Upper lobe of left lung (tissue), 4 donors: Measurements from ENCODE around the gene ZKSCAN5.

ENCODE experiments used
- CTCF ChIP-seq, 6 experiments: fragments of 450-650 bp in 4 of 6; fragments of 200-600 bp in 2 of 6; sonication (generic) in 2 of 6; IDR thresholded peaks; one replicate each; pipeline ENCODE4 v1.5.1; 2016 to 2019; ENCODE audit warnings: antibody characterized with exemption in 6 of 6
- EP300 ChIP-seq, 4 donors: sonication (generic); formaldehyde crosslinking; IDR thresholded peaks; one replicate each; pipeline ENCODE4 v1.5.1; 2017; ENCODE audit warnings: antibody characterized with exemption in 4 of 4, control low read depth in 2 of 4

GRCh38 chr7:99476107-99476506, 28.4 kb upstream of the ZKSCAN5 start:
- no peak for TF ChIP-seq EP300 (IDR thresholded peaks at IDR 0.05)
- TF ChIP-seq CTCF (IDR thresholded peaks at IDR 0.05) = no peak
